ENCODE measurements around the gene DCAF17.

- no peak for TF ChIP-seq CTCF (IDR thresholded peaks at IDR 0.05)
- no peak for TF ChIP-seq POLR2AphosphoS5 (IDR thresholded peaks at IDR 0.05)
Observed at GRCh38 chr2:171470129-171470528, 36.1 kb downstream of the DCAF17 start.

All from gastroesophageal sphincter (tissue), 3 donors.